Common myeloid progenitor, CD34-positive (primary cell): ENCODE data around the gene SLC35D2. TPM values are rescaled to one million over a fixed set of nuclear protein-coding genes. Genes with fewer than 3 reads are reported as not detected.

ENCODE experiments used
- CTCF ChIA-PET: fragments of 350-600 bp; sonication (Branson Sonifier 250); formaldehyde crosslinking; loops from one replicate; lab custom pipeline; 2021; ENCODE audit warnings: antibody characterized with exemption; lab: Charles Lee
- POLR2A ChIA-PET: fragments of 350-600 bp; sonication (Branson Sonifier 250); formaldehyde crosslinking; loops from one replicate; lab custom pipeline; 2021; ENCODE audit warnings: antibody characterized with exemption; lab: Charles Lee
- DNase-seq, 3 donors: peaks; one replicate each; pipeline versions ENCODE4 v3.0.0 to v3.0.0-alpha.2; 2013
- H3K27ac ChIP-seq, 2 experiments: 1 replicate in 1 of 2; 2 replicates in 1 of 2; pipeline ENCODE4 v1.7.0; 2013; ENCODE audit warnings: inconsistent platforms in 2 of 2, low read length in 2 of 2, mild to moderate bottlenecking in 2 of 2, low read depth in 1 of 2, moderate library complexity in 1 of 2; ENCODE audit not compliant: severe bottlenecking in 2 of 2, insufficient read depth in 1 of 2, poor library complexity in 1 of 2
- H3K27me3 ChIP-seq, 5 experiments: replicated peaks in 2 of 5; 1 replicate in 3 of 5; 2 replicates in 2 of 5; pipeline versions ENCODE4 v1.6.1 to v1.7.0; 2013; ENCODE audit warnings: low read length in 4 of 5, mild to moderate bottlenecking in 2 of 5, moderate library complexity in 2 of 5, inconsistent platforms in 1 of 5; ENCODE audit not compliant: insufficient read depth in 5 of 5, control insufficient read depth in 4 of 5
- H3K36me3 ChIP-seq, 4 experiments: 1 replicate in 2 of 4; 2 replicates in 2 of 4; pipeline versions ENCODE4 v1.6.1 to v1.7.0; 2013; ENCODE audit warnings: low read length in 3 of 4, control low read depth in 1 of 4, mild to moderate bottlenecking in 1 of 4; ENCODE audit not compliant: control insufficient read depth in 4 of 4, insufficient read depth in 4 of 4
- H3K4me1 ChIP-seq, 4 experiments: 1 replicate in 3 of 4; 2 replicates in 1 of 4; pipeline versions ENCODE4 v1.6.1 to v1.7.1; 2013; ENCODE audit warnings: low read length in 3 of 4, mild to moderate bottlenecking in 3 of 4, control low read depth in 1 of 4, inconsistent platforms in 1 of 4, moderate library complexity in 1 of 4; ENCODE audit not compliant: control insufficient read depth in 4 of 4, insufficient read depth in 4 of 4; ENCODE audit errors: control extremely low read depth in 1 of 4
- H3K4me3 ChIP-seq, 7 experiments: 1 replicate in 4 of 7; 2 replicates in 3 of 7; pipeline versions ENCODE4 v1.5.1 to v1.7.0; 2013; ENCODE audit warnings: mild to moderate bottlenecking in 7 of 7, low read length in 6 of 7, moderate library complexity in 6 of 7, inconsistent platforms in 2 of 7, low read depth in 2 of 7, control low read depth in 1 of 7; ENCODE audit not compliant: insufficient read depth in 4 of 7, control insufficient read depth in 1 of 7; ENCODE audit errors: extremely low read depth in 1 of 7
- H3K9me3 ChIP-seq, 5 experiments: 1 replicate in 4 of 5; 2 replicates in 1 of 5; pipeline versions ENCODE4 v1.6.1 to v1.7.1; 2013; ENCODE audit warnings: low read length in 4 of 5, mild to moderate bottlenecking in 2 of 5, inconsistent platforms in 1 of 5, low read depth in 1 of 5, moderate library complexity in 1 of 5; ENCODE audit not compliant: control insufficient read depth in 4 of 5, insufficient read depth in 2 of 5; ENCODE audit errors: control extremely low read depth in 1 of 5
- WGBS: methylation state at CpG from one replicate; pipeline ENCODE4 v1.1.5; 2013; ENCODE audit not compliant: insufficient coverage; 5-methylcytosine and 5-hydroxymethylcytosine counted together
- polyA plus RNA-seq: library from polyadenylated mRNA; unstranded; fragments of 120-200 nt; gene quantifications from one replicate; pipeline ENCODE4 v1.2.1, GENCODE V29; 2013

SLC35D2 gene
- 53.9 TPM for polyA plus RNA-seq

- no peaks in the 10 kb centered on the region for H3K27me3 ChIP-seq
- CTCF ChIA-PET = interaction anchor here (1.1 kb wide), 1 partner anchor 15 kb away, joined by 4 read pairs; no protein-coding TSS in a partner anchor
- DNase-seq = peak in 2 of 3 donors; percentile 31 to 49
- under 1% methylated on average over 62 of the region's 73 CpGs for WGBS
- peaks cover 0 to 18% (median 8%) of the 10 kb centered on the region in 4 experiments for H3K36me3 ChIP-seq
- POLR2A ChIA-PET = interaction anchor here (0.6 kb wide), 1 partner anchor 1028 kb away, joined by 3 read pairs; no protein-coding TSS in a partner anchor
- peaks cover 0 to 23% (median 8%) of the 10 kb centered on the region in 4 experiments for H3K4me1 ChIP-seq
- no peaks in the 10 kb centered on the region for H3K9me3 ChIP-seq
- peak within 1 kb of the TSS; percentile 48 to 84 (median 73) for H3K4me3 ChIP-seq
- peak within 1 kb of the TSS in 1 of 2 experiments; percentile 66 for H3K27ac ChIP-seq
These were observed at the start of gene SLC35D2 for GRCh38 chr9:96383165-96383942. Gene SLC35D2, minus strand, starts transcription at chr9:96383711. Its CDS starts 77 bp downstream, at chr9:96383634.

DNA sequence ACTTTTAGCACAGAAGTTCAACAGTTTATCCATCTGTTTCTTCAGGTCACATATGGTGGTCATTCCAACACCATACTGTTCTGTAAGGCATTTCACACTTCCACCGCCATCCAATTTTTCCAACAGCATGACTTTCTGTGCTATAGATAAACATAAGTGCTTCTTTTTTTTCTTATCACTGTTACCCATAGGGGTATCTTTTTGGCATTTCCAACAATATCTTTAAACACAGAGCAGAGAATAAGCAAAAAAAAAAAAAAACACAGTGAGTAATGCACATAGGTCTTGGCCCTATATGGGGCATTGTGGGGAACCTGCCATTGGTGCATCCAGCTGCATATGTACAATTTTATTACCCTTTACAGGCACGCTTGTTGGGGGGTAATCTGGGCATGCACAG is 46.9 kb upstream of the SLC35D2 start:
- Histone ChIP-seq H3K9me3 (no peaks in the 10 kb centered on the region), H3K4me1 (peaks cover 0 to 3% (median 0%) of the 10 kb centered on the region in 4 experiments), H3K36me3 (no peaks in the 10 kb centered on the region), H3K4me3 (no peak overlapping the region), H3K27me3 (no peaks in the 10 kb centered on the region), H3K27ac (no peak overlapping the region)
- no CpG with 5 or more reads among the region's 2 CpGs for WGBS
- no peak for DNase-seq
- ChIA-PET CTCF (interaction anchor here (0.7 kb wide), 1 partner anchor 19 kb away, joined by 4 read pairs; no protein-coding TSS in a partner anchor), POLR2A (no interaction called here)

DNA sequence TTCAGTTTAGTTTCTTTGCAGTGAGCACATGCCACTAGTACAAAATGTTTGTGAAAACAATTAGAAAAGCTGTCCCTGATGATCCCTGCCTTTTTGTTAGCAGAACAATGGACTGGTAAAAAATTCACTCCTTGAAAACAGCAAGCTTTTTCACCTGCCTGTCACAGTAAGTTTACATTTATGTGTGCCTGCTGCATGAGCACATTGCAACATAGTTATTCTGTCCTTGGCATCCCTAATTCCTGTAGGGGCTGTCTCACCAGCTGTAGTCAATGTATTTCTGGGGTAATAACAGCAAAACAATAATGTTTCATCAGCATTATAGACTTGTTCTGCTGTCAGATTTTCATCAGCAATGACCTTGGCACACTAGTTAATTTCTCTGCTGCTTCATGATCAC is 46.2 kb upstream of the SLC35D2 start:
- Histone ChIP-seq H3K27ac (no peak overlapping the region), H3K27me3 (no peaks in the 10 kb centered on the region), H3K36me3 (no peaks in the 10 kb centered on the region), H3K9me3 (no peaks in the 10 kb centered on the region), H3K4me1 (peaks cover 0 to 3% (median 0%) of the 10 kb centered on the region in 4 experiments), H3K4me3 (no peak overlapping the region)
- POLR2A ChIA-PET = no interaction called here
- CTCF ChIA-PET = interaction anchor here (0.7 kb wide), 1 partner anchor 20 kb away, joined by 4 read pairs; no protein-coding TSS in a partner anchor
- DNase-seq = no peak

- no peak overlapping the region for H3K4me3 ChIP-seq
- 0% methylated on average over 1 of the region's 4 CpGs for WGBS
- H3K9me3 ChIP-seq = no peaks in the 10 kb centered on the region
- CTCF ChIA-PET = interaction anchor here (0.8 kb wide), 1 partner anchor 17 kb away, joined by 3 read pairs; no protein-coding TSS in a partner anchor
- no peak overlapping the region for H3K27ac ChIP-seq
- peak in 1 of 3 donors; percentile 32 for DNase-seq
- POLR2A ChIA-PET = no interaction called here
- no peaks in the 10 kb centered on the region for H3K36me3 ChIP-seq
- H3K4me1 ChIP-seq = peaks cover 2 to 10% (median 7%) of the 10 kb centered on the region in 4 experiments
- H3K27me3 ChIP-seq = no peaks in the 10 kb centered on the region
These were observed 42.1 kb upstream of the SLC35D2 start for GRCh38 chr9:96425500-96426169.

- Histone ChIP-seq H3K27me3 (no peaks in the 10 kb centered on the region), H3K9me3 (no peaks in the 10 kb centered on the region), H3K36me3 (no peaks in the 10 kb centered on the region), H3K4me1 (peaks cover 13 to 26% (median 19%) of the 10 kb centered on the region in 4 experiments), H3K27ac (no peak overlapping the region), H3K4me3 (no peak overlapping the region)
- ChIA-PET CTCF (interaction anchor here (0.7 to 2.8 kb wide), 3 partner anchors 8 to 26 kb away, joined by 3 to 10 read pairs (median 4); partner anchors contain the start of gene HABP4), POLR2A (no interaction called here)
- DNase-seq = no peak
- WGBS = 94% methylated on average over 3 of the region's 6 CpGs
These were observed 40.5 kb upstream of the SLC35D2 start for GRCh38 chr9:96423985-96424336.

DNA sequence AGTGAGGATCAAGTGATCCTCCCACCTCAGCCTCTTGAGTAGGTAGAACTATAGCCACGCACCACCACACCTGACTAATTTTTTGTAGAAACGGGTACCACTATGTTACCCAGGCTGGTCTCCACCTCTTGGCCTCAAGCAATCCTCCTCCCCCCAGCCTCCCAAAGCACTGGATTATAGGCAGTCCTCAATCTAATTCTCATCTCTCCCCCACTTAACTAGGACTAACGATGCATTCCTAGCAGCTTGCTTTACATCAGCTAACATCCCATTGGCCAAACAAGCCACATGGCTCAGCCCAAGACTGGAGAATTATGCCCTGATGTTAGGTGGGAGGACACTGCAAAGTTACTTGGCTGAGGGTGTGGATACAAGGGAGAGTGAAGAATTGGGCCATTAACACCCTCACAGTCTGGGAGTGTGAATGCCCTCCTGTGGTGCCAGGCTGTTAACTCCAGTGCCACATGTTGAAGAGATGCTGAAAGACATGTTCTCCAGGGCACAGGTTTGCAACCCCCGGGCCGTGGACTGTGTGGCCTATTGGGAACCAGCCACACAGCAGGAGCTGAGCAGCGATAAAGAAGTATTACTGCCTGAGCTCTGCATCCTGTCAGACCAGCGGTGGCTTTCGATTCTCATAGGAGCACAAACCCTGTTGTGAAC is 39.9 kb upstream of the SLC35D2 start:
- no peak for DNase-seq
- WGBS = 98% methylated on average over 6 of the region's 8 CpGs
- Histone ChIP-seq H3K4me1 (peaks cover 13 to 28% (median 19%) of the 10 kb centered on the region in 4 experiments), H3K27ac (no peak overlapping the region), H3K27me3 (no peaks in the 10 kb centered on the region), H3K9me3 (no peaks in the 10 kb centered on the region), H3K4me3 (no peak overlapping the region), H3K36me3 (no peaks in the 10 kb centered on the region)
- CTCF ChIA-PET = interaction anchor here (1.3 to 2.8 kb wide), 2 partner anchors 18 to 26 kb away, joined by 4 to 10 read pairs; partner anchors contain the start of gene HABP4
- POLR2A ChIA-PET = no interaction called here
